Mesodermal cell (in vitro differentiated cells): ENCODE measurements around the gene CFAP410.

ENCODE experiments used
- H3K27ac ChIP-seq: 2 replicates; pipeline ENCODE4 v1.7.0; 2013; ENCODE audit warnings: mild to moderate bottlenecking, low read depth, low read length, moderate library complexity; ENCODE audit not compliant: severe bottlenecking
- H3K36me3 ChIP-seq: 2 replicates; pipeline ENCODE4 v1.7.1; 2013; ENCODE audit warnings: mild to moderate bottlenecking, low read length, moderate library complexity; ENCODE audit not compliant: control insufficient read depth, insufficient read depth
- H3K4me1 ChIP-seq: one replicate; pipeline ENCODE4 v1.7.1; 2013; ENCODE audit warnings: mild to moderate bottlenecking, low read length; ENCODE audit not compliant: insufficient read depth, control insufficient read depth, poor library complexity, severe bottlenecking
- H3K4me3 ChIP-seq: 2 replicates; pipeline ENCODE4 v1.7.0; 2013; ENCODE audit warnings: low read length, control low read depth, mild to moderate bottlenecking; ENCODE audit not compliant: insufficient read depth, poor library complexity, severe bottlenecking; ENCODE audit errors: extremely low read depth
- H3K9me3 ChIP-seq: 2 replicates; pipeline ENCODE4 v1.7.1; 2013; ENCODE audit warnings: mild to moderate bottlenecking, low read length, moderate library complexity; ENCODE audit not compliant: control insufficient read depth
- WGBS, 2 experiments: methylation state at CpG; one replicate each; pipeline ENCODE4 v1.1.5; 2013; ENCODE audit warnings: missing lambda C conversion rate in 2 of 2; ENCODE audit not compliant: insufficient coverage in 2 of 2; 5-methylcytosine and 5-hydroxymethylcytosine counted together

The CFAP410 gene

GRCh38 chr21:44357064-44357837 lies 18.1 kb upstream of the CFAP410 start:
- H3K4me3 ChIP-seq, result no peak overlapping the region
- H3K36me3 ChIP-seq, result no peaks in the 10 kb centered on the region
- no peaks in the 10 kb centered on the region for H3K4me1 ChIP-seq
- H3K9me3 ChIP-seq, result no peaks in the 10 kb centered on the region
- no peak overlapping the region for H3K27ac ChIP-seq
- WGBS, 2 experiments, result 89 to 92% methylated on average over 17 to 21 of the region's 21 CpGs

DNA sequence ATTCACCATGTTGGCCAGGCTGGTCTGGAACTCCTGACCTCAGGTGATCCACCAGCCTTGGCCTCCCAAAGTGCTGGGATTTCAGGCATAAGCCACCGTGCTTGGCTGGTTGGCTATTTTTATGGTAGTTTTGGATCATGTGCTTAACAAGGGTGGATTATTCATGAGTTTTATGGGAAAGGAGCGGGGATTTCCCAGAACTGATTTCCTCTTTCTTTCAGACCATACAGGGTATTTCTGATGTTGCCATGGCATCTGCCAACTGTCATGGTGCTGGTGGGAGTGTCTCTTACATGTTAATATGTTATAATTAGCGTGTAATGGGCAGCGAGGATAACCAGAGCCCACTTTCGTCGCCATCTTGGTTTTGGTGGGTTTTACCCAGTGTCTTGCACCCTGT lies 17.4 kb upstream of the CFAP410 start:
- WGBS, 2 experiments, result 90 to 100% methylated on average over 4 to 5 of the region's 6 CpGs
- H3K27ac ChIP-seq, result no peak overlapping the region
- H3K9me3 ChIP-seq, result no peaks in the 10 kb centered on the region
- no peaks in the 10 kb centered on the region for H3K36me3 ChIP-seq
- H3K4me3 ChIP-seq, result no peak overlapping the region
- no peaks in the 10 kb centered on the region for H3K4me1 ChIP-seq

DNA sequence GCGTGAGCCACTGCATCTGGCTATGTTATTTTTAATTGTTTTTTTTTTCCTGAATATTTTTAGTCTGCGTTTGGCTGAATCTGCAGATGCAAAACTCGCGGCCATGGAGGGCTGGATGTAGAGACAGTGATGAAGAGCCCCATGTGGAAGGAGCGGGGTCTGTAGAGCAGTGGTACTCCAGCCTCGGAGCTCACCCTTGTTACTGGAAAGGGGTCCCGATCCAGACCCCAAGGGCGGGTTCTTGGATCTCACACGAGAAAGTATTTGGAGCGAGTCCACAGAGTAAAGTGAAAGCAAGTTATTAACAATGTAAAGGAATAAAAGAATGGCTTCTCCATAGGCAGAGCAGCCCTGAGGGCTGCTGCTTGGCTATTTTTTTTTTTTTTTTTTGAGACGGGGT lies 17.0 kb upstream of the CFAP410 start:
- no peak overlapping the region for H3K4me3 ChIP-seq
- no peaks in the 10 kb centered on the region for H3K4me1 ChIP-seq
- no peaks in the 10 kb centered on the region for H3K9me3 ChIP-seq
- H3K36me3 ChIP-seq, result no peaks in the 10 kb centered on the region
- no peak overlapping the region for H3K27ac ChIP-seq
- 90 to 94% methylated on average over 10 to 11 of the region's 11 CpGs for WGBS, 2 experiments

DNA sequence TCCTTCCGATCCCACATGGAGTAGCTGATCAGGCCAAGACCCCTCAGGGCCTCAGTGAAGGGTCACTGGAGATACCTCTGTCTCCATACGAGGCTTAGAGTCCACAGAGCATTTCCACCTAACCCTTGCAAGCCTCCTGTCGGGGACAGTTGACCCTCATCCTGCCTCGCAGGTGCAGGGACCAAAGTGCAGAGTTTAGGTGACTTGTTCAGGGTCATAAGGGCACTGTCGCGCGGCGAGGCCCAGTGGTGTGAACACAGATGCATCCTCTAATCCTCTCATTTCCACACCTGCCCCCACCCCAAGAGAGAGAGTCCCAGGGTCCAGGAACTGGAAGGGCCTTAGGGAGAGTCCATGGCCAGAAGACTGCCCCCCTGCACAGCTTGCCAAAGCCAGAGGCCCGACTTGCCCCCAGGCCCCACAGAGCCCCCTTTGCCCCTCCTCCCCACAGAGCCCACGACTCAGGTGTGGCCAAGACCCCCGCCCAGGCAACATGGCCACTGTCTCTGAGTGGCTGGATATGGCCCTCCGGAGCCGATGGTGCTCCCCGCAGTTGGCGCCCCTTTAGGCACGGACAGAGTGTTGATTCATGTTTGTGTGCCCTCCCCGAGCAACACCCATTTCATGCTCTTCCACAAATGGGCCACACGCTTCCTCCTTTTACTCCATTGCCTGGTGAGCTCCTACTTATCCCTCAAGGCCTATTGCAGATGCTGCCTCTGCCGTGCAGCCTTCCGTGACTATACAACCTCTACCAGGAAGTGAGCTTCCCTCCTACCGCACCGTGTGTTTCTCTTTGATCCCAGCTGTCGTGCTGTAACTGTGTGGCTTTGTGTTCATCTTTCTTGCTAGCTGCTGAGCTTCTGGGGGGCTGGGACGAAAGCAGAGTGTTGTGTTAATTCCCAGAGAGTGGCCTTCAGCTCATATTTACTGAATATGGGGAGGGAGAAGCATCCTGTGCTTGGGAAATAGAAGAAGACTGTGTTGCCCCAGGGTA lies 15.9 kb upstream of the CFAP410 start:
- Histone ChIP-seq H3K36me3 (no peaks in the 10 kb centered on the region), H3K27ac (no peak overlapping the region), H3K9me3 (no peaks in the 10 kb centered on the region), H3K4me1 (no peaks in the 10 kb centered on the region), H3K4me3 (no peak overlapping the region)
- WGBS, 2 experiments, result 90 to 94% methylated on average over 14 to 24 of the region's 24 CpGs

- WGBS, 2 experiments, result 92 to 93% methylated on average over 6 to 7 of the region's 8 CpGs
These were observed 14.8 kb upstream of the CFAP410 start for GRCh38 chr21:44354001-44354405.

GRCh38 chr21:44353191-44353970 lies 14.2 kb upstream of the CFAP410 start, which contains the start of gene TRPM2:
TRPM2 (plus strand) TSS chr21:44353621; CDS start chr21:44353701, 80 bp downstream.
- 94 to 96% methylated on average over 18 to 20 of the region's 21 CpGs for WGBS, 2 experiments
- Histone ChIP-seq H3K9me3 (no peaks in the 10 kb centered on the region), H3K36me3 (no peaks in the 10 kb centered on the region), H3K4me1 (no peaks in the 10 kb centered on the region), H3K27ac (no peak within 1 kb of the TSS), H3K4me3 (no peak within 1 kb of the TSS)

More at GRCh38 chr21:44354001-44354405, 14.8 kb upstream of the CFAP410 start:
- H3K27ac ChIP-seq, result no peak overlapping the region
- H3K4me3 ChIP-seq, result no peak overlapping the region
- no peaks in the 10 kb centered on the region for H3K4me1 ChIP-seq
- no peaks in the 10 kb centered on the region for H3K9me3 ChIP-seq
- no peaks in the 10 kb centered on the region for H3K36me3 ChIP-seq

GRCh38 chr21:44352253-44352860 lies 13.2 kb upstream of the CFAP410 start:
- Histone ChIP-seq H3K4me3 (no peak overlapping the region), H3K9me3 (no peaks in the 10 kb centered on the region), H3K27ac (no peak overlapping the region), H3K36me3 (no peaks in the 10 kb centered on the region), H3K4me1 (no peaks in the 10 kb centered on the region)
- WGBS, 2 experiments, result 93 to 95% methylated on average over 9 to 17 of the region's 17 CpGs

DNA sequence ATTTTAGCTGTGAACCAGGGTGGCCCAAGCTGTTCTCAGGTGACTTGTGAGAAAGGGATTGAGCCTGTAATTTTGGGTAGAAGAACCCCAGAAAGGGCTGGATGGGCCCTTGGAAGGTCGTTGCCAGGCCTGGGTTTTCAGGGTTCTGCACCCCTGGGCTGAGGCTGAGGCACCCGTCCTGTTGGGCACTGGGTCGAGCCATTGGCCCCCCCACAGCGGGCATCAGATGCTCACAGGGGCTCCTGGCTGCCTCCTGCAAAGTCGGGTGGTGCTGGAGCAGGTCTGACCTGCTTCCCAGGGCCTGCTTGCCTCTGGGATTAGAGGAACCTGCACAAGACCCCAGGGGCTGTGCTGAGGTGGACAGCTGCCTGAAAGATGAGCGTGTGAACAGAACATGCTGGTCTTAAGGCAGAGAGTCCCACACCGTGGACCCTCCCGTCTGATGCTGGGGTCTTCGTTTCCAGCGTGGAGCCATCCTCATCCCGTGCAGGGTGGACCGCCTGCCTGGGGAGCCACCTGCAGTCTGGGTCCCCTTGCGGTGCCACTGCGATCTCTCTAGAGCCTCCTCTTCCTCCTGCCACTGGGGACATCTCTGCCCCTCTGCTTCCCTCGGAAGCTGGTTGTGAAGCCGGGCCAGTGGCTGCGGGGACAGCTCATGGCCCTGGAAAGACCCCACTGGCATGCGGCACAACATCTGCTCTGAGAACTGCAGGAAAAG lies 12.5 kb upstream of the CFAP410 start:
- WGBS, 2 experiments, result 90 to 92% methylated on average over 15 to 18 of the region's 18 CpGs
- H3K9me3 ChIP-seq, result no peaks in the 10 kb centered on the region

DNA sequence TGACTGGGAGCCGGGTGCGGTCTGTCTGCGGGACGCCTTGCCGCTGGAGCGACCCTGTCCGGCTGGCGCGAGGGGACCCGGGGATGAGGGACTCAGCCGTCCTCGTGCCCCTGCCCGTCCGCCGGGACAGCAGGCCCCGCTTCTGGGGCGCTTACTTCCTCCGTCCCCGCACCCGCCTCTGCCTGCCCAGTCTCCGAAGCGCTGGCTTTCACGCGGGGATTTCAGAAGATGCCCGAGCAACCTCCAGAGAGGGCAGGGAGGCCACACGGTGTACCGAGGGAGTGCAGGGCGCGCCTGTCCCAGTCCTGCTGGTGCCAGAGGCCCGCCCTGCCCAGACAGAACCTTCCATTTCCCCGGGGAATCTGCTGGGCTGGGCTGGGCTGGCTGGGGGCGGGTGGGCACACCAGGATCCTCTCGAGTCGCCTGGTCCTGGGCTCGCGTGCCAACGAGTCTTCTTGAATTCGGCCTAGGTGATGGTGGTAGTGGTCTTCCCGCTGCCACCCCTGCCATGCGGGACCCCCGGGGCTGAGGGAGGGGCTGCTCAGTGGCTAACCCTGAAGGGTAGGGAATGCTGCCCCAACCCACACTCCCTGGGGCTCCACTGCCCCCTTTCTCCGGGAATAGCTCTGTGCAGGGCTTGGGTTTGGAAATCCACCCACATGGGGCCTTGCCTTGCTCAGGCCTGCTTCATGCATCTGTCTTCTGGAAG lies 11.7 kb upstream of the CFAP410 start:
- 94 to 95% methylated on average over 30 to 38 of the region's 42 CpGs for WGBS, 2 experiments
- Histone ChIP-seq H3K4me3 (no peak overlapping the region), H3K4me1 (no peaks in the 10 kb centered on the region), H3K36me3 (no peaks in the 10 kb centered on the region), H3K27ac (no peak overlapping the region), H3K9me3 (no peaks in the 10 kb centered on the region)

More for the DNA sequence above, 12.5 kb upstream of the CFAP410 start:
- Histone ChIP-seq H3K27ac (no peak overlapping the region), H3K36me3 (no peaks in the 10 kb centered on the region), H3K4me3 (no peak overlapping the region), H3K4me1 (no peaks in the 10 kb centered on the region)
